GM19455 (cell line): ENCODE results near the gene FSIP1.

Experiments
- ATAC-seq: cut with Tn5 transposase; IDR thresholded peaks from one replicate; pipeline ENCODE4 v1.9.1; 2021; ENCODE audit not compliant: unreplicated experiment

FSIP1 gene

GRCh38 chr15:39597751-39598185, 184.9 kb downstream of the FSIP1 start:
- no peak for ATAC-seq

- no peak for ATAC-seq
These were observed 185.3 kb downstream of the FSIP1 start for GRCh38 chr15:39597336-39597735.

- no peak for ATAC-seq
These were observed 186.1 kb downstream of the FSIP1 start for GRCh38 chr15:39596358-39597051.

GRCh38 chr15:39595338-39596221, 187.1 kb downstream of the FSIP1 start:
- no peak for ATAC-seq

- no peak for ATAC-seq
These were observed 187.9 kb downstream of the FSIP1 start for GRCh38 chr15:39594446-39595337.

DNA sequence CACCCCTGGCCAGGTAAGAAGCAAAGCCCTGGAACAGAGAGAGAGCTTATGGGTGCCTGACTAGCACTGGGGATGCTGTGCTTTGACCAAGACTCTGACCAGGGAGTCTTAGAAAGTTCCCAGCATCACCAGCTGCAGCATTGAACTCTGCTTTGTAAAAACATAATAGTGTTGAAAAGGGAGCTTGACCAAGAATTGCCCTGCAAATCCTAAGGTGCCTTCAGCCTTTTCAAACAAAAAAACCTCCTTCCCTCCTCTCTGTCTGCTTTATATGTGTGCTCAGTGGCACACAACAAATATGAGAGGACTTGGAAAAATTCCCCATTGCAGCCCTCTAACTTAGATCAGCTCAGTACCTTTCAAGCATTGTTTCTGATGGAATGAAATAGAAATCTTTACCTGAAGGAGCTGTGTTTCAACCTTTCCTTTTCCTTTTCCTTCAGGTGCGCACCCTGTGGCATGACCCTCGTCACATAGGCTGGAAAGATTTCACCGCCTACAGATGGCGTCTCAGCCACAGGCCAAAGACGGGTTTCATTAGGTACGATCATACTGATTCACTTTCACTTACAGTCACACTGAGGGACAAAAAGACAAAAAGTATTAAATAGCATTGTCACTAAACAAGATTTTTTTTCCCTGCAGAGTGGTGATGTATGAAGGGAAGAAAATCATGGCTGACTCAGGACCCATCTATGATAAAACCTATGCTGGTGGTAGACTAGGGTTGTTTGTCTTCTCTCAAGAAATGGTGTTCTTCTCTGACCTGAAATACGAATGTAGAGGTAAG, 188.8 kb downstream of the FSIP1 start:
- no peak for ATAC-seq

GRCh38 chr15:39593071-39593655, 189.5 kb downstream of the FSIP1 start:
- ATAC-seq = no peak

GRCh38 chr15:39592500-39592899, 190.1 kb downstream of the FSIP1 start:
- ATAC-seq = no peak

- ATAC-seq = no peak
These were observed 190.7 kb downstream of the FSIP1 start for GRCh38 chr15:39591896-39592315.

DNA sequence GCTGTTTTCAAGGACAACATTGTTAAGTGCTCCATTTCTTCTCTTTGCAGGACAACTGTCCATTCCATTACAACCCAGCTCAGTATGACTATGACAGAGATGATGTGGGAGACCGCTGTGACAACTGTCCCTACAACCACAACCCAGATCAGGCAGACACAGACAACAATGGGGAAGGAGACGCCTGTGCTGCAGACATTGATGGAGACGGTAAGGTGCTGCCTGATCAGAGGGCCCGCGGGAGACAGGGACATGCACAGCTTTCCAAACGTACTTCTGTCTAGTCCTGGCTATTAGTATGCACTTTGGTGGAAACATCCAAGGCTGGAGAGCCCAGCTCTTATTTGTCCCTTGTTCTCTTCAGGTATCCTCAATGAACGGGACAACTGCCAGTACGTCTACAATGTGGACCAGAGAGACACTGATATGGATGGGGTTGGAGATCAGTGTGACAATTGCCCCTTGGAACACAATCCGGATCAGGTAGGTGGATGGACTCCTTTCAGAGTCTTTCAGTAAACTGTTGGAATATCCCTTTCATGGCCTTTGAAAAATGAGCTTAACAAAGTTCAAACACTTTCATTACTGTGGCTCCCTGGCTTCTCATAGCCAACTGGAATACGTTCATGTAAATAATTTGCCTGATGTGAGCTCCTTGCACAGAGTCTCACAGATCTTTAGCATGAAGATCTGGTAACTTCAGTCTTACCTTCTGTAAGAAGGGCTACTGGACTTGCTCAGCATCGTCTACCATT, 191.3 kb downstream of the FSIP1 start:
- ATAC-seq = no peak

GRCh38 chr15:39589815-39590644, 192.6 kb downstream of the FSIP1 start:
- ATAC-seq = no peak

GRCh38 chr15:39589193-39589814, 193.3 kb downstream of the FSIP1 start:
- no peak for ATAC-seq

DNA sequence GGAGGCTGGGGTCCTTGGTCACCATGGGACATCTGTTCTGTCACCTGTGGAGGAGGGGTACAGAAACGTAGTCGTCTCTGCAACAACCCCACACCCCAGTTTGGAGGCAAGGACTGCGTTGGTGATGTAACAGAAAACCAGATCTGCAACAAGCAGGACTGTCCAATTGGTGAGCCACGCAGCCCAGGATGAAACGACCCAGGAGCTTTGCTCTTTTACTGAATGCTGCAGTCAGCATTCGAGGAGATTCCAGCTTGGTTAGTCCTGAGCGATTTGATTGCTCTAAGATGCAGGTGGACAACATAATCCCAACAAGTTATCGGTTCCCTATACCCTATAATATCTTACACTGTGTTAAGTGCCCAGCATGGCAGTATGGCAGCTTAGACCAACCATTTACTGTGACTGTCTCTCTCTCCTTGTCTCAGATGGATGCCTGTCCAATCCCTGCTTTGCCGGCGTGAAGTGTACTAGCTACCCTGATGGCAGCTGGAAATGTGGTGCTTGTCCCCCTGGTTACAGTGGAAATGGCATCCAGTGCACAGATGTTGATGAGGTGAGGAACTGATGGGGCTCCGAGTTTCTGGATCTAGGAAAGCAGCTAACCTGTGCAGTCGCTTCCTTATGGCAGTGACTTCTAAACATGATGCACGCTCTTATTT, 194.0 kb downstream of the FSIP1 start:
- ATAC-seq = no peak

GRCh38 chr15:39587731-39588530, 194.7 kb downstream of the FSIP1 start:
- ATAC-seq = no peak

DNA sequence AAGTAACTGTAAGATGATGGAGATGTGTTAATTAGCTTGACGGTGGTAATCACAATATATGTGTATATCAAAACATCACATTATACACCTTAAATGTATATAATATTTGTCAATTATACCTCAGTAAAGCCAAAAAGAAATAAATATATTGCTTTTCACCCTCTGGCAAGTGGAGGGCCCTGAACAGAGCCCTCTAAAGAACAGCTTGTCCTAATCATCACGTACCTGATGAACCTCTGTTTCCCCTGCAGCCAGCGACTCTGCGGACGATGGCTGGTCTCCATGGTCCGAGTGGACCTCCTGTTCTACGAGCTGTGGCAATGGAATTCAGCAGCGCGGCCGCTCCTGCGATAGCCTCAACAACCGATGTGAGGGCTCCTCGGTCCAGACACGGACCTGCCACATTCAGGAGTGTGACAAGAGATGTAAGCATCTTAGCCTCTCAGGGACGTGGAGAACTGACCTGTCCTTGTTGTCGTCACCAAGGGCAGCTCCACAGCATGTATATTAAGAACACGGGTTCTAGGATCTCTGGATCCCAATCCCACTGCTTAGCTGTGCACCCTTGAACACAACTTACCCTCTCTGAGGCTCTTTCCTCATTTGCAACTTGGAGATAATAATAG, 195.4 kb downstream of the FSIP1 start:
- ATAC-seq = no peak

GRCh38 chr15:39586387-39587095, 196.1 kb downstream of the FSIP1 start:
- ATAC-seq = no peak
